ENCODE data around the gene ERICH6.

- TF ChIP-seq CTCF (IDR thresholded peaks at IDR 0.05; ENCODE audit: low read depth, low read length): no peak
- TF ChIP-seq EZH2phosphoT487 (IDR thresholded peaks at IDR 0.05; ENCODE audit: low read depth): no peak
Observed at GRCh38 chr3:150682279-150682678, 21.4 kb downstream of the ERICH6 start.

Data from OCI-LY3 (cell line).